Aorta (tissue), 5 donors: ENCODE measurements around the gene APP. TPM values are rescaled to one million over a fixed set of nuclear protein-coding genes. Genes with fewer than 3 reads are reported as not detected.
A peak's percentile ranks its signal among the peaks of the same experiment; 100 is the strongest.

Experiments used
- ATAC-seq: fragments of 200-7000 bp; cut with Tn5 transposase; one replicate; pipeline ENCODE4 v1.9.1; 2022; ENCODE audit warnings: moderate library complexity; ENCODE audit not compliant: low FRiP score
- DNase-seq, 2 donors: peaks; one replicate each; pipeline ENCODE4 v3.0.0-alpha.2; 2020
- H3K27ac ChIP-seq, 2 donors: one replicate each; pipeline ENCODE4 v1.5.1; 2013; ENCODE audit warnings: low read length in 2 of 2, mild to moderate bottlenecking in 2 of 2, moderate library complexity in 2 of 2, control low read depth in 1 of 2, inconsistent platforms in 1 of 2, low read depth in 1 of 2
- H3K27me3 ChIP-seq, 2 donors: one replicate each; pipeline ENCODE4 v1.6.1; 2013; ENCODE audit warnings: control low read depth in 1 of 2, low read length in 1 of 2, mild to moderate bottlenecking in 1 of 2, moderate library complexity in 1 of 2; ENCODE audit not compliant: insufficient read depth in 2 of 2, control insufficient read depth in 1 of 2
- H3K36me3 ChIP-seq, 2 donors: one replicate each; pipeline ENCODE4 v1.6.1; 2013; ENCODE audit warnings: control low read depth in 1 of 2, low read length in 1 of 2, mild to moderate bottlenecking in 1 of 2; ENCODE audit not compliant: insufficient read depth in 2 of 2, control insufficient read depth in 1 of 2
- H3K4me1 ChIP-seq, 2 donors: one replicate each; pipeline ENCODE4 v1.6.1; 2013; ENCODE audit warnings: low read length in 2 of 2, control low read depth in 1 of 2, mild to moderate bottlenecking in 1 of 2, moderate library complexity in 1 of 2; ENCODE audit not compliant: insufficient read depth in 2 of 2, control insufficient read depth in 1 of 2
- H3K4me3 ChIP-seq, 2 donors: one replicate each; pipeline ENCODE4 v1.5.1; 2013; ENCODE audit warnings: low read length in 2 of 2, control low read depth in 1 of 2, mild to moderate bottlenecking in 1 of 2
- H3K9me3 ChIP-seq: one replicate; pipeline ENCODE4 v1.6.1; 2013; ENCODE audit warnings: mild to moderate bottlenecking, low read length; ENCODE audit not compliant: control insufficient read depth
- WGBS, 2 donors: extraction: QIAGEN DNeasy Blood & Tissue Kit; methylation state at CpG; one replicate each; pipeline ENCODE4 v1.1.7; 2013; 5-methylcytosine and 5-hydroxymethylcytosine counted together
- intact Hi-C, 2 donors: fragments of 100-400 bp; cut with DNase I; formaldehyde crosslinking; loops; one replicate each; pipeline versions ENCODE4 v1.14.2 to v1.15.0; 2022
- polyA plus RNA-seq, 2 donors: library from polyadenylated mRNA; stranded (reverse); fragments of 200-250 nt; gene quantifications; one replicate each; pipeline ENCODE4 v1.2.3, GENCODE V29; 2013
- total RNA-seq, 2 donors: library from RNA; stranded (reverse); fragmentation: NEBNext Ultra II Directional; extraction: Animal tissue kit (Norgen Biotek cat#: 25700); gene quantifications; one replicate each; pipeline ENCODE4 v1.2.1, GENCODE V29; 2021
- donor health status: healthy with polysubstance abuse.
- donor health status: Bipolar disorder and iron deficiency.
- donor health status: DM: no; HTN: no; CAD: no.
- donor health status: DM: no; HTN: no; CAD: no.
- donor health status: DM: yes; HTN: yes; CAD: no.

APP gene
- total and polyA plus RNA-seq, 4 donors: 149 to 581 (median 371) TPM

DNA sequence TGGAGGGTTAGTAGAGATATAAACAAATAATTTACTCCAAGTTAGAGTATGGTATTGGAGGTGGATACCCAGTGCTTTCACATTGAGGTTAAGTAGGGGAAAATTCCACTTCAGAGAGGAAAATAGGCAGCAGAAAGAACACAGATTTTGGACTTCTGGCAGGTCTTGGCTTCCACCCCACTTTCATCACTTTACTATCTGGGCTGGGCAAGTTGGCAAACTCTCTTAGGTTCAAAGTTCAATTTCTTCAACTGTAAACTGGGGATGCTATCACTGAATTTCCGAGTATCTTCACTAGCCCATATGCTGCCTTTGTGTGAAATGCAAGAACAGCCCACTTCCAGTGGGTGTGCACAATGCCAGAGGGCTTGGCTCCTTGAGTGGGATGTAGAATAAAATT, 220.9 kb downstream of the APP start:
- intact Hi-C loops: no loop called here
- no peaks in the 10 kb centered on the region for H3K27me3 ChIP-seq
- peaks cover 0 to 2% of the 10 kb centered on the region in 2 donors for H3K4me1 ChIP-seq
- no peak for DNase-seq
- WGBS, 2 donors: 0% methylated on average over 1 of the region's 1 CpG
- no peak overlapping the region for H3K4me3 ChIP-seq
- H3K27ac ChIP-seq: no peak overlapping the region
- no peaks in the 10 kb centered on the region for H3K9me3 ChIP-seq
- ATAC-seq: no peak
- no peaks in the 10 kb centered on the region for H3K36me3 ChIP-seq

- no peak overlapping the region for H3K27ac ChIP-seq
- no peaks in the 10 kb centered on the region for H3K9me3 ChIP-seq
- intact Hi-C loops: no loop called here
- no peak overlapping the region for H3K4me3 ChIP-seq
- DNase-seq (no peak), ATAC-seq (no peak)
- H3K27me3 ChIP-seq: no peaks in the 10 kb centered on the region
- 65 to 74% methylated on average over 3 of the region's 3 CpGs for WGBS, 2 donors
- H3K36me3 ChIP-seq: no peaks in the 10 kb centered on the region
- H3K4me1 ChIP-seq: no peaks in the 10 kb centered on the region
These were observed 225.8 kb downstream of the APP start for GRCh38 chr21:25944672-25945213.

DNA sequence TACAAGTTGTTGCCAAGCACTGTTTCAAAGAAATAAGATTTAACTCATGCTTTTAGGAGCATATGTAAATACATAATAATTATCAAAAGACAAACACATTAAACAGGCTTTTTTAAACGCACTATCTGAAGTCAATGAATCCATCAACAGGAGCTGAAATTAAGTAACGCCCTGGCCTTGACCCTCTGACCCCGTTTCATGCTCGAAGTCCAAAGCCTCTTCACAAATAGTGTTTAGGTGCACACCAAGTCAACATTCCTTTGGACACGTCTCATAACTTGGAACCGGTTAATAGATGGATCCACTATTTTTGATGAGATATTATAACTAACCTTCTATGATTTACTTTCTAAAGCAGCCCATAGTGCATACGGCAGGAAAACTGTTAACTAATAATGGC, 226.5 kb downstream of the APP start:
- 74 to 75% methylated on average over 7 of the region's 7 CpGs for WGBS, 2 donors
- intact Hi-C loops: no loop called here
- no peaks in the 10 kb centered on the region for H3K9me3 ChIP-seq
- ATAC-seq (no peak), DNase-seq (no peak)
- no peak overlapping the region for H3K27ac ChIP-seq
- H3K4me1 ChIP-seq: no peaks in the 10 kb centered on the region
- no peaks in the 10 kb centered on the region for H3K36me3 ChIP-seq
- H3K4me3 ChIP-seq: no peak overlapping the region
- no peaks in the 10 kb centered on the region for H3K27me3 ChIP-seq

DNA sequence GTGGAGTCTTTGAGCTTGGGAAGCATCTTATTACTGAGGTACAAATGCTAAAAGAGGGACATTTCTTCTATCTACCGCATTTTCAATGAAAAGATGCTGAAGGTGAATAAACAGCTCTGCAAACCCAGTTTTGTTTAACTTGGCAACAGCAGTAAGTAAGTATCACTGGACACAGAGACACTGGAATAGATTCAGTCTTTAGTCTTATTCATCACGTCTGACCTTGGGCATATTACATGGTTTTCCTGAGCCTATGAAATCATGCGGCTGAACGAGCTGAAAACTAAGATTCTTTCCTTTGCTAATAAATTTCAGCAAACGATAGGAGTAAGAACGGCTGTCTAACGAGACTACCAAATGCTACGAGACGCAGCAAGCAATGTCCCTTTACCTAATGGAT, 228.4 kb downstream of the APP start:
- H3K4me1 ChIP-seq: no peaks in the 10 kb centered on the region
- no peaks in the 10 kb centered on the region for H3K27me3 ChIP-seq
- ATAC-seq (no peak), DNase-seq (no peak)
- WGBS, 2 donors: 74 to 76% methylated on average over 9 of the region's 9 CpGs
- no peak overlapping the region for H3K27ac ChIP-seq
- no peaks in the 10 kb centered on the region for H3K9me3 ChIP-seq
- H3K4me3 ChIP-seq: no peak overlapping the region
- intact Hi-C loops: no loop called here
- no peaks in the 10 kb centered on the region for H3K36me3 ChIP-seq

- H3K4me1 ChIP-seq: peaks cover 0 to 3% of the 10 kb centered on the region in 2 donors
These were observed 231.2 kb downstream of the APP start for GRCh38 chr21:25939396-25939761.

GRCh38 chr21:25938658-25939395, 231.7 kb downstream of the APP start:
- intact Hi-C loops: no loop called here
- no peak for DNase-seq
- Histone ChIP-seq H3K27ac (no peak overlapping the region), H3K4me3 (no peak overlapping the region), H3K4me1 (peaks cover 0 to 3% of the 10 kb centered on the region in 2 donors), H3K27me3 (no peaks in the 10 kb centered on the region), H3K36me3 (no peaks in the 10 kb centered on the region), H3K9me3 (no peaks in the 10 kb centered on the region)
- no peak for ATAC-seq
- WGBS, 2 donors: 94% methylated on average over 10 of the region's 10 CpGs

More at GRCh38 chr21:25939396-25939761, 231.2 kb downstream of the APP start:
- Histone ChIP-seq H3K9me3 (no peaks in the 10 kb centered on the region), H3K36me3 (no peaks in the 10 kb centered on the region), H3K27me3 (no peaks in the 10 kb centered on the region), H3K27ac (no peak overlapping the region), H3K4me3 (no peak overlapping the region)
- intact Hi-C loops: no loop called here
- DNase-seq (no peak), ATAC-seq (no peak)
- WGBS, 2 donors: 11 to 15% methylated on average over 1 of the region's 1 CpG

GRCh38 chr21:25936776-25937175, 233.8 kb downstream of the APP start:
- DNase-seq (no peak), ATAC-seq (no peak)
- Histone ChIP-seq H3K4me3 (no peak overlapping the region), H3K4me1 (peaks cover 0 to 3% of the 10 kb centered on the region in 2 donors), H3K27ac (peak overlapping the region in 1 of 2 donors; percentile 43), H3K9me3 (no peaks in the 10 kb centered on the region), H3K27me3 (no peaks in the 10 kb centered on the region), H3K36me3 (no peaks in the 10 kb centered on the region)
- 46 to 51% methylated on average over 2 of the region's 2 CpGs for WGBS, 2 donors
- intact Hi-C loops: no loop called here

DNA sequence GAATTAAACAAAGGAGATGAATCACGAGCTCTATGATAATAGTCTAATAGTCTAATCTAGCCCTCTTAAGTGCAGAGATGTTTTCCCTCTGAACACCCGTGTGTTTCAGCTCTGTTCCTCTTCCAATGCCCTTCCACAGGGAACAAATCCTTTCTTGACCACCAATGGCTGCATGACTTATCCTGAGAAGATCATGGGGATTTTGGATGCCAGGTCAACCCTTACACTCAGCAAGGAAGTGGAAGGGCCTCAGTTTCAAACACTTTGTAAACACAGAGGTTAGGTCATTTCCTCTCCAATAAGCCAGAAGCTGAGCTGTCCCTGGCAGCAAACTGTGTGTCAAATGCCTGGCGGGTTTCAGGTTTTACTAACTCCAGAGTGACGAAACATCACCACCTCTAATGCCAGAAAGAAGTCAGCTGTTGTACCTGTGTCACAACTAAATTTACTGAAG, 235.8 kb downstream of the APP start:
- peak overlapping the region; percentile 67 to 74 for H3K27ac ChIP-seq
- intact Hi-C loops: no loop called here
- DNase-seq (peak; percentile 83 to 86), ATAC-seq (peak; percentile 90)
- peaks cover 2 to 11% of the 10 kb centered on the region in 2 donors for H3K4me1 ChIP-seq
- H3K4me3 ChIP-seq: no peak overlapping the region
- no peaks in the 10 kb centered on the region for H3K27me3 ChIP-seq
- no peaks in the 10 kb centered on the region for H3K9me3 ChIP-seq
- 5 to 10% methylated on average over 4 of the region's 4 CpGs for WGBS, 2 donors
- no peaks in the 10 kb centered on the region for H3K36me3 ChIP-seq

- H3K36me3 ChIP-seq: no peaks in the 10 kb centered on the region
- H3K4me3 ChIP-seq: no peak overlapping the region
- no peak for DNase-seq
- no peaks in the 10 kb centered on the region for H3K9me3 ChIP-seq
- peak overlapping the region in 1 of 2 donors; percentile 51 for H3K27ac ChIP-seq
- peaks cover 2 to 11% of the 10 kb centered on the region in 2 donors for H3K4me1 ChIP-seq
- H3K27me3 ChIP-seq: no peaks in the 10 kb centered on the region
- 61 to 82% methylated on average over 6 of the region's 6 CpGs for WGBS, 2 donors
- intact Hi-C loops: no loop called here
- ATAC-seq: no peak
These were observed 236.4 kb downstream of the APP start for GRCh38 chr21:25934130-25934529.
